KG1 (cell line): ENCODE results near the gene TP73.

Source experiments
- DNase-seq: peaks from one replicate; lab custom pipeline; 2025; lab: John Stamatoyannopoulos, UW

Gene TP73

DNA sequence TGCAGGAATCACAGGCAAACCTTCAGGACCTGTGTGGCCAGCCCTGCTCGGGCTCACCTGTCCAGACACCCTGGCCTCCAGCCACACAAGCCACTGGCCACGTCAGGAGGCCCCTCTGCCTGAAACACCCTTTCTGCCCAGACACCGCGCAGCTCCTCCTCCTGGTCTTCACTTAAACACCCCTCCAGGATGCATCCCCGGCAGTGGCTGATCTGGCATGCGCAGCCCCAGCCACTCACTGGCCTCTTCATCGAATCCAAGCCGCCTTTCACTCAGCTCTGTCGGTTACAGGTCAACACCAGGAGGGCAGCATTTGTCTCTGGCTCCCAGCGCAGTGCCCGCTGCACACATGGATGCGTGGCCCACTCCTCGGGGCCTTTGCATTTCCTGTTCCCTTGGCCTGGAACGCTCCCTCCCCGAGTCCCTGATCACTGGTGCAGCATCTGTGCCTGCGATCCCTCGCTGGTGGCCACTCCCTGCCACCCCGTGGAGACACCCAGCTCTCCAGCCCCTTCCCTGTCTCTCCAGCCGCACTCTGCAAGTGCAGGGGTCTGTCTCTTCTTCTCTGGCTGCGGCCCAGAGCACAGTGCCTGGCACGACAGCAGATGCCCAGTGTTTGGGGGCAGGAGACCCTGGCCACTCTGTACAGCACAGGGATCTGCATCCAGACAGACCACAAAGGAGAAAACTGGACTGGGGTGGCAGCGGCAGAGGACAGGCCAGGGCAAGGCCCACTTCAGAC lies 18.1 kb upstream of the TP73 start:
- no peak for DNase-seq

DNA sequence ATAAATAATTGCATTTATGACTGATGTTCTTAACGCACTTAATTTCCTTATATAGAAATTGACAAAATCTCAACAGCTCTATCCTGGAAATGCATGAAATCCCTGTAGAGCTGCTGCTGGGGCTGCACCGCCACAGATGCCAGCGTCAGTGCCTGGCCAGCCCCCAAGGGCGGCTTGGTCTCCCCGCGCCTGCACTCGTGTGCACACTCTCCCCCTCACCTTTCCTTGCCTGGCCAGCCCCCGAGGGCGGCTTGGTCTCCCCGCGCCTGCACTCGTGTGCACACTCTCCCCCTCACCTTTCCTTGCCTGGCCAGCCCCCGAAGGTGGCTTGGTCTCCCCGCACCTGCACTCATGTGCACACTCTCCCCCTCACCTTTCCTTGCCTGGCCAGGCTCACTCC lies 16.2 kb upstream of the TP73 start:
- DNase-seq: no peak

DNA sequence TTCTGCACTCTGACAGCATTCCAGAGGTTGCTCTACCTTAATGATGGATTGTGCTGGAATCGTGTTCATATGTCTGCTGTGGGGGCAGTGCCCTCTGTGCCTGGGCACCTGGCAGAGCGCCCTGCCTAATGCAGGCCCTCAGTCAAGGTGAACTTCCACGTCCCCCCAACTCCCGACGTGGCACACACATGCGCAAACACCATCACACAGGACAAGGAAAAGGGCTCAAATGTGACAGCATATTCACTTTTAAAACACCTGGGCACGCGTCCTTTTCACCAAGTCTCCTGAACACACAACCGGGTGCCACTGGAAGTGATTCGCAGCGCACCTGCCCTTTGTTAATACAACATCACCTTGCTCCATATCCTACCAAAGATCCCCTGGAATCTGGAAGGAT lies 15.8 kb upstream of the TP73 start:
- DNase-seq: no peak

DNA sequence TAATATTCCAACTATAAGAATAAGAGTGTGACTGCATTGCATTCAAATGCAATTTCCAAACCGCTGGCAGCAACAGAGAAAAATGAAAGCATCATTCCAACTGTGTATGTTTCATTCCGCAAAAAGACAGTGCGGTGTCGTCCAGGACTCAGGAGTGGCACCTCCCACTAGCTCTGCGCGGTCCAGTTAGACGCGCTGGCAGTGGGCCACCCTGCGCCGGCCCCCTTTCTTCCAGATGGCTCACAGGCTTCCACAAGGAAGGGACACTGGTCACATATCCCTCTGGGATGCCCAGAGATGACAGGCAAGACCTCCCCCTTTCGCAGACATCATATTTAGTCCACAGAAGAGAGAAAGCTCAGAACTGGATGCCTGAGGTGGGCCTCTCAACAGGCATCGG lies 14.3 kb upstream of the TP73 start:
- no peak for DNase-seq

DNA sequence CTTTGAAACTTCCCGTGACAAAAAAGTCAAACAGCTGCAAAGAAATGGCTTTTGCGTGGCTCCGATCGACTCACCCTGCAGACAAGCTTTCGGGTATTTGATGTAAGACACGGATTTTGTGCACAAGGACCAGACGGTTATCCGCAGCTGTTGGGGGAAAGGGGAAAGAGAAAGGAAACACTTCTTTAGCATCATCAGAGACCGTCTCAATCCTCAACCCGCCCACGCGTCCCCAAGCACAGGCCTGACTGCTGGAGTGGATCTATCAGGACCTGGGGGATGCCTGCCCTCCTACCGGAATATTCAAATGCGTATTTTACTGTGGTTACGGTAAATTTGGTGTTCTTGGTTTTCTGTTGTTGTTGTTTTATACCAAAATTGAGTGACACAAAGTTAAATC lies 13.6 kb upstream of the TP73 start:
- DNase-seq: no peak

DNA sequence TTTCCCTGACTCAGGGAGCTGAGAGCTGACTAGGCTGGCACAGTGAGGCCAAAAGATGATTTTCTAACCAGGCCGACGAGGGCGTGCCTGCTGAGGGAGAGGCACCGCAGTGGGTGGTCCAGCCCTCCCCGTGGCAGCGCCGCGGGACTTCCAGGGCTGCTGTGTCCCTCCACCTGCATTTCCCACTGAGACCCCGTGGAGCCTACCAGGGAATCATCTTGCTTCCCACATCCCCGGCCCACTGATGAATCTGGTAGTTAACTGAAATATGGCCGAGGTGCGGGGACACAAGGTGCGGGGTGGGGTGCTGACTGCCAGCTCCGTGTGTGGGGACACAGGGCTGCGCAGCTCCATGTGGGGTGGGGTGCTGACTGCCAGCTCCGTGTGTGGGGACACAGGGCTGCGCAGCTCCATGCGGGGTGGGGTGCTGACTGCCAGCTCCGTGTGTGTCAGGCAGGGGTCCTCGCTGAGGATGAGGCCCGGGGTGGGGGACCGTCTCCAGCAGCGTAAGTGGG lies 12.9 kb upstream of the TP73 start:
- DNase-seq: no peak

DNA sequence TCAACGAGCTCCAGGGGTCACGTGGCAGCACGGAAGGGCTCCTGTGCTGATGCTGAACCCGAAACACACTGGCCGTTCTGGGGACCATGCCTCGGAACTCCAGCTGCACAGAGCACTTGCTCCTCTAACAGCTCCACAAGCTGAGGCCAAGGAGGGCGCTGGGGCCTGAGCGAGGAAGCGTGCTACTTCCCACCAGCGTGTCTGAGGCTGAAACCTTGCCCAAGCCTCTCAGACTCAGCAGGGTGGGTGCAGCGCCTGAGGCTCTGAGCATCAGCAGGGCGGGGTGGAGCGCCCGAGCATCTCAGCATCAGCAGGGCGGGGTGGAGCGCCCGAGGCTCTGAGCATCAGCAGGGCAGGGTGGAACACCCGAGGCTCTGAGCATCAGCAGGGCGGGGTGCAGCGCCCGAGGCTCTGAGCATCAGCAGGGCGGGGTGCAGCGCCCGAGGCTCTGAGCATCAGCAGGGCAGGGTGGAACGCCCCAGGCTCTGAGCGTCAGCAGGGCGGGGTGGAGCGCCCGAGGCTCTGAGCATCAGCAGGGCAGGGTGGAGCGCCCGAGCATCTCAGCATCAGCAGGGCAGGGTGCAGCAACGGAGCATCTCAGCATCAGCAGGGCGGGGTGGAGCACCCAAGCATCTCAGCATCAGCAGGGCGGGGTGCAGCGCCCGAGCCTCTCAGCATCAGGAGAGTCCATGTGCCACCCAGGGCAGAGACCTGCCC lies 12.0 kb upstream of the TP73 start:
- no peak for DNase-seq

DNA sequence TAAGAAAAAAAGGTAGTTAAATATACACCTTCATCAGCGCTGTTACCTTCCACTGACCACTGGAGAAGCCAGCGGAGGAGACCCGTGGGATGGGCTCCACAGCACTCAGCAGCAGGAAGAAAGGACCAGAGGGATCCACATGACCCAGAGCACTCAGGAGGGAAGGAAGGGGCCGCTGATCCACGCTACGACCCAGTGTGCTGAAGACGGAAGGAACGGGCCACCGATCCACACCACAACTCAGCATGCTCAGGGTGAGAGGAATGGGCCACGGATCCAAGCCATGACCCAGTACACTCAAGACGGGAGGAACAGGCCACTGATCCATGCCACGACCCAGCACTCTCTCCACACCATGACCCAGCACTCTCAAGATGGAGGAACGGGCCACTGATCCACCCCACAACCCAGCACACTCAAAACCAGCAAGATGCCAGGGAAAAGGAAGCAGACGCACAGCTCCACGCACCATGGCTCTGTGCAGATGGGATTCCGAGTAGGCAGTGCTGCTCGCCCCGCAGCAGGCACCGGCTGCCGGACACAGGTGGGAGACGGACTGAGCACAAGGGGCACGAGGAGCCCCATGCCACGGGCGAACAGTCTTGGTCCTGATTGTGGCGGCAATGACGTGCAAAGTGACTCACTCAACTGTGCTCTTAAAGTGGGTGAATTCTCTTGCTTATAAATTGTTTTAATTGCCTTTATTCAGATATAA lies 11.1 kb upstream of the TP73 start:
- DNase-seq: no peak

DNA sequence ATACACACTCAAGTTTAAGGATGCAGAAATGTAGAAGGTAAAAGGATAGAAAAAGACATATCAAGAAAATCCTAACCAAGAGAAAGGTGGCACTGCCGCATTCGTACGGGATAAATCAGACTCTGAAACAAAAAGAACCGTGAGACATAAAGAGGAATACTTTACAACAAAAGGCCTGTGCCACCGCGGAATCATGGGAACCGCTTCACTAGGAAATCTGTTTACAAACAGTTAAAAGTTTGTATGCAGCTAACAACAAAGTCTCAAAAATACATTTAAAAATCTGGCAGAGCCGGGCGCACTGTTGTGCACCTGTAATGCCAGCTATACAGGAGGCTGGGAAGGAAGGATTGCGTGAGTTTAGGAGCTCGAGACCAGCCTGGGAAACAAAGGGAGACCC lies 10.5 kb upstream of the TP73 start:
- no peak for DNase-seq

DNA sequence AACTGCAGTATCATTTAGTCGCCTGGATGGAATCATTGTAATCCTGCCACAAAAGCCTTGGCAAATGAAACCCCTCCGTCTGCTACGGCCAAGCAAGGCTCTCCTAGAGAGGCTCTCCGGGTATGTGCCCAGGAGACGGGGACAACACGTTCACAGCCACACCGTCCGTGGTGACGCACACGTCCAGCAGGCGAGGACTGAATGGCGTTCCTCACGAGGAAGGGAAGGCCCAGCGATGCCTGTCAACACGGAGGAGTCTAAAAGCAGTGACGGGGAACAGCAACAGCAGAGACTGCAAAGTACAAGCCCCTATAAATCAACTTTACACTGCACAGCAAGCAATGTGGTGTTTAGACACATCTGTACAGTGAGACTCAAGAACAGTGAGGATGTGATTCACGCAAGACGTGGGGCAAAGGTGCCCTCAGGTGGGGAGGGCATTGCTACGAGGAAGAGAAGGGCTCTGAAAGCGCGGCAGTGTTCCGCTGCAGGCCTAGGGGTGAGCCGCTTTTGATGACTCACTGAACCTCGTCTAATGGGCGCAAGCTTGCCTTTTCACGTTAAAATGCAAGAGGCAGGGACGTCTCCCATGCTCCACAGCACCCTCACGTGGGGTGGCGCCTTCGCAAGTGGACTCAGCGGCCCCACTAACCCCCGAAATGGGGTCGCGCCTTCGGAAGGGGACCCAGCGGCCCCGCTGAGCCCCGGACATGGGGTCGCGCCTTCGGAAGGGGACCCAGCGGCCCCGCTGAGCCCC lies 9.2 kb upstream of the TP73 start:
- DNase-seq: no peak

DNA sequence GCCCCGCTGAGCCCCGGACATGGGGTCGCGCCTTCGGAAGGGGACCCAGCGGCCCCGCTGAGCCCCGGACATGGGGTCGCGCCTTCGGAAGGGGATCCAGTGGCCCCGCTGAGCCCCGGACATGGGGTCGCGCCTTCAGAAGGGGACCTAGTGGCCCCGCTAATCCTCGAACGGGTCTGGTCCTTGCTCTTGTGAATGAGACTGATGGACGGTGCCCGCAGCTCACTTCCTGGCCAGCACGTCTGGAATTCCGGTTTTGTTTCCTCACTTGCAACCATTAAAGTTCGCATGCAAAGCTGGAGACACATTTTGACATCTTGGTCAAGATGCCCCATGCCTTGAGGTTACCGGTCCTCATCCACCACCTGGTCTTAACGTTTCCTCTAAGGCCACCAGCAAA lies 8.0 kb upstream of the TP73 start:
- DNase-seq: no peak

DNA sequence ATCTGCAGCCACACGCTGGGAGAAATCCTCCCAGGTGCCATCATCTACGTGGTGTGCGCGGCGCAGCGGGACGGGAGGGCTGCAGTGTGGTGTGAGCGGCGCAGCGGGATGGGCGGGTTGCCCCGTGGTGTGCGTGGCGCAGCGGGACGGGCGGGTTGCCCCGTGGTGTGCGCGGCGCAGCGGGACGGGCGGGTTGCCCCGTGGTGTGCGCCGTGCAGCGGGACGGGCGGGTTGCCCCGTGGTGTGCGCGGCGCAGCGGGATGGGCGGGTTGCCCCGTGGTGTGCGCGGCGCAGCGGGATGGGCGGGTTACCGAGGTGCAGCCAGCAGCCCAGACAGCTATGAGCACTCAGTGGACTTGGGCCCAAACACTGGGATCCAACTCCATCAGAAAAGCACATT lies 7.1 kb upstream of the TP73 start:
- no peak for DNase-seq

DNA sequence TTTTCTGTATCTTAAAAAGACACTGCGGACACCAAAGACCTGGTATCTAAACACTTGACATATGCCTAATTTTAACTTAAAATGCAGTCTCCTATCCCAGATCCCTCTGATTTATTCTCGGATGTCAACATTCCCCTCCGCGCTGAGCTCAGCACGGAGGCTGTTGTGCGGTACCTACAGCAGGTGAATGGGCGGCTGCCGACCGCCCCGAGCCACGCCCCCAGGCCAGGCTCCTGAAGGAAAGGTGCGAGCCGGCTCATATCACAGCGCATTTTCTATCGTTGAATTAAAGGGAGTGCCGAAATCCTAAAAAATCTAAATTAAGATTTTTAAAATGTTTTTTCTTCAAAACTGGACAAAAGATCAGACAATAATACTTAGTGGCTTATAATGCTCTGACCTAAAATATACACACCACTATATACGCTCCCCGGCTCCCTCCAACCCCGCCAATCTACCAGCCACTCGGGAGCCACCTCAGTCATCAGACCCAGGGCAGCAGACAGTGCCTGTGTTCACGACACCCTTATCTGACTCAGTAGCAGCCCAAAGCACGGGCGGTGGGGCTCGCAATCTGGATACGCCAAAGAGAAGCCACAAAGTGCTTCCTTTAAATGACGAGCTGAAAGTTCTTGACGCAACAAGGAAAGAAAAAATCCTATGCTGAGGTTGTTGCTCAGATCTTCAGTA lies 6.5 kb upstream of the TP73 start:
- DNase-seq: no peak

DNA sequence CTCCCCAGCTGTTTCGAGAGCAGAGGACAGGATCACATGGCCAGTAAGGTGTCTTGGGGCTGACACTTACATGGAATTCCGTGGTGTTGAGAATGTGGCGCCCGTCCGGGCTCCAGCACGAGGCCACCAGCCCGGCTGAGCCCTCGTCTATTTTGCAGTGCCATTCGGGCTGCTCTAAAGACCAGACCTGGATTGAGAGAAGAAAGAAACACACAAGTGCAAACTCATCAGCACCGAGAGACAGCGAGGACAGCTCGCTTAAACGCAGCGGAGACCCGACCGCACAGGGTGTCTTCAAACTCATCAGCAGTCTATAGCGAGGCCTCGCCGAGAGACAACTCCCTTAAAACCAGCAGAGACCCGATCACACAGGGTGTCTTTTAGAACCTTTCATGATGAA lies 5.7 kb upstream of the TP73 start:
- DNase-seq: no peak

DNA sequence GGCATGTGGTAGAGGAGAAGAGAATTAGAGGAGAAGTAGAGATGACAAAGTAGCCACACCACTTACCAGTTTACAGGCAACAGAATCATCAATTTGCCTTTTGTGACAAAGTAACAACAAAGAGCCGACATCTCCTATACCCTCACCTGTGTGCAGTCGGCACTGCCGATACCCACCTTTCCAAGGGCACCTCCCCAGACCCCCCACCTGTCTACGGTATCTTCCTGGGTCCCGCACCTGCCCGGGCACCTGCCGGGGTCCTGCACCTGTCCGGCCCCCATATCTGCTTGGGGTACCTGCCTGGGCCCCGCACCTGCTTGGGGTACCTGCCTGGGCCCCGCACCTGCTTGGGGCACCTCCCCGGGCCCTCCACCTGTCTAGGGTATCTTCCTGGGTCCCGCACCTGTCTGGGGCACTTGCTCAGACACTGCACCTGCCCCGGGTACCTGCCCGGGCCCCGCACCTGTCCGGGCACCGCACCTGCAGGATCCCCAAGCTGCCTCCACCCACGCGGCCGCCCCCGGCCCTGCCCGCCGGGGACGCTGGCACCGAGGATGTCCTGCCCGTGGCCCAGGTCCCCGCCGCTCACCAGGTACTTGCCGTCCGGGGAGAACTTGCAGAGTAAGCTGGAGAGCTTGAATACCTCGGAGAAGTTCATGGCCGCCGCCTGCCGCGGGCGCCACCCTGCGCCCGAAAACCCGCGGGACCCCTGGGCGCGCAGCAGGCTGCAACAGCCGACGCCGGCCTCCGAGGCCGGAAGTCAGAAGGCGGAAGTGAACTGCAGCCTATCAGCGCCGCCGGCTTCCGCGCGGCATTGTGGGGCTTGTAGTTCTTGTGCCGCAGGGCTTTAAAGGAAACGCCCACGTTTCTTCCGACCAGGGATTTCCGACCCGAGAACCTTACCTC lies 2.7 kb upstream of the TP73 start, which contains the start of gene WRAP73:
Gene WRAP73, minus strand, starts transcription at position 762 of the 906 bp plus-strand sequence. Its CDS starts 104 bp downstream, at position 658.
- peak; percentile 93 for DNase-seq

DNA sequence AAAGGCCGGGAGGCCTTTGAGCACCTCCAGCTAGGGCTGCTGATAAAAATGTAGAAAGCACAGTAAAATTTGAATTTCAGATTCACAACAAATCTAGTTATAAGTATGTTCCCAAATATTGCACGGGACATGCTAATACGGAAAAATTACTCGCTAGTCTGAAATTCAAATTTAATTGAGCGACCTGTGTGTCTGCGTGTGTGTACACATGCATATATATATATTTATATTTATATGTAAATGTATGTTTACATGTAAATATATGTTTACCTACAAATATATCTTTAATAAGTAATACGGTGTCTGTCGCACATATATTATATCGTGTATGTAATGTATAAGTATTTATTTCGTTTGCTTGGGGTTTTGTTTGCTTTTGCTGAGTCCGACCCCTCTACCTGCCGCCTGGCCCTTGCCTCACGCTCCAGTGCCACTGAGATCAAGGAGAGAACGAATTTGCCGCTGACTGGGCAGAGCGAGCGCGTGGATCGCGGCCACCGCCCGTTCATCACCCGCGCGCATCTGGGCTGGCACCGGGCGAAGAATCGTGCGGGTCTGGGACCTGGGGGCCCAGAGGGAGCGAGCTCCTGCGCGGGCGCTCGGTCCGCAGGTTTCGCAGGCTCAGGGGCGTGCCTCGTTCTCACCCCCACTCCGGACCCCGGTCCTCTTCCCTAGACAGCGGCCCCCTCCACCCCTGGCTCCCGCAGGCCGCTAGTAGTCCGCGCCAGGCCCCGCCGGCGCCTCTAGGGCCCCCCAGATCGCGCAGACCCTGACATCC lies 1.9 kb upstream of the TP73 start:
- no peak for DNase-seq

DNA sequence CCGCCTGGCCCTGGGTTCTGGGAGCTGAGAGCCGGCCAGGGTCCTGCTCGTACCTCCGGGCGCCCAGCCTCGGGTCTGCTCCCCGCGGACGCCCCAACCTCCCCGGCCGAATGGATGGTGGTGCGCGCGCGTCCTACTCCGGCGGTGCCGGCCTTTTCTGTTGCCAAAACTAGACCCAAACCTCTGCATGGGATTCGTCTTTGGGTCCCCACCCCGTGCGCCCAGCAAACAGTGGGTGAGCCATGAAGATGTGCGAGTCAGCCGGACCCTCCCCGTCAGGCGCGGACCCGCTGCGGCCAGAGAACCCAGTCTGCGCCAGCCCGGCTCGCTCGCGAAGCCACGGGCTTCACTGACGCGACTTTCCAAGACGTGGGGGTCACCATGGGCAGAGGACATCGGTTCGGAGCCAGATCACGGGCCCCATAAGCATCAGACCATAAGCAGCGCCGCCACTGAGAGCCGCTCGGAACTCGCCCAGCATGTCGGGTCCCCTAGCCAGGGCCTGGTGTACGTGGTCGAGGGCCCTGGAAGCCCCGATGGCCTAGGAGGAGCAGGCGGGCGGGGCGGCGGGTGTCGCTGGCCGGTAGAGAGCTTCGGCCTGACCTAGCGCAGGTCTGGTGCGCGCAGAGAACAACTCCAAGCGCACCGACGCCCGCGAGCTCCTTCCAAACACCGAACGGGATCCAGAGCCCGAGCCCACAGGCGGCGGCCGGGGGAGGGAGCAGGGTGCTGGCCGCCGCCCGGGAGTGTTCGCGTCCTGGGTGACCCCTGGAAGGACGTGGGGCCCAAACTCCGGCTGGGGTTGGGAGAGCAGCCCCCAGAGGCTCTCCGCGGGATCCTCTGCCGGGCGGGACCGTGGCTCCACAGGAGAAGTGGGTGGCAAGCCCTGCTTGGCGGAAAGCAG lies 1.0 kb upstream of the TP73 start:
- no peak for DNase-seq

DNA sequence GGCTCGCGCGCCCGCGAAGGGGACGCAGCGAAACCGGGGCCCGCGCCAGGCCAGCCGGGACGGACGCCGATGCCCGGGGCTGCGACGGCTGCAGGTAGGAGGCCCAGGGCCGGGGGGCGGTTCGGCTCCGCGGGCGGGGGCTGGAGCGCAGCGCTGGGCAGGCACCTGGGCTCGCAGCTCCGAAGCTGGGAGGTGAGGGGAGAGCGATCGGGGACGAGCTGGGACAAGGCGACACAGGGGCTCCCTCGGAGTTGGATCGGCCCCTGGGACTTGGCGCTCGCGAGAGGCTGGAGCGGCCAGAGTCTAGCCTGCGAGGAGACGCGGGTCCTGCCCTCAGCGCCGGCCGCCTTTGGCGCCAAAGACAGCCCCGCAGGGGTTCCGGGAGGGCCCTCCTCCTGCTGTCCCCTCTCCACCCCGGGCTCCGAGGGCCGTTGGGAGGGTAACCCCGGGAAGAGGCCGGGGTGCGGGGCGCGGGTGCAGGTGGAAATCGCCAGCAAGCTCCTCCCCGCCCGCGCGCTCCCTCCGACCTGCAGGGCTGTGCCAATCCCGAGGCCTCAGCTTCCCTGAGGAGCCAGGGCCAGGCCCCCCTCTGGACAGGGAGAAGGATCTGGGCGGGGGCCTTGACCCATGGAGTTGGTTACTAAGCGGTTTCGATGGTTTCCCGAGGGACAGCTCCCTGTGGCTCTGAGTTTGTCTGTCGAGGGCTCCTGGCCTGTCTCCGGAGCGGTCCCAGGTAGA lies 401 bp downstream of the TP73 start:
- DNase-seq: no peak
